ENCODE measurements around the gene TUBGCP2.

TUBGCP2 gene

DNA sequence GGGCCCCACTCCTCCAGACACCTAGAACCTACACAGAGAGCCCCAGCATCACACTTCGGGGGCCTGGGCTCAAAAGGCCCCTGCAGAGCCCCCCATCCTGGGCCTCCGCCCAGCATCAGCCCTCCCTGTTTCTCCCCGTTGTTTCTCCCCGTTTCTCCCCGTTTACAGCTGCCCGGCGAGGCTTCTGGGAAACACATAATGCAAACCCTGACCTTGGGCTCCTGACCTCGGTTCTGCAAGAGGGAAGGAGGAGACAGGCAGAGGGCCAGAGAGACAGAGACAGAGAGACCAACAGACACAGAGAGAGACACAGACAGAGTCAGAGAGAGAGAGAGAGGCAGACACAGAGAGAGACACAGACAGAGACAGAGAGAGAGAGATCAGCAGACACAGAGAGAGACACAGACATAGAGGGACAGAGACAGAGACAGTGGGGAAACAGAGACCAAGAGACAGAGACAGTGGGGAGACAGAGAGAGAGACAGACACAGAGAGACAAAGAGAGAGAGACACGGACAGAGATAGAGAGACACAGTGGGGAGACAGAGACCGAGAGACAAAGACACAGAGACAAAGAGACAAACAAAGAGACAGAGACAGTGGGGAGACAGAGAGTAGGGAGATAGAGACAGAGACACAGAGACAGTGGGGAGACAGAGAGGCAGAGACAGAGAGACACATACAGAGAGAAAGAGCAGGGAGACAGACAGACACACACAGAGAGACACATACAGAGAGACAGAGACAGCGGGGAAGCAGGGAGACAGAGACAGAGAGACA lies 58.5 kb downstream of the TUBGCP2 start:
- Histone ChIP-seq H3K4me3 (replicated peaks; ENCODE audit: low read depth, low read length) (no peak overlapping the region), H3K36me3 (ENCODE audit: control insufficient read depth, insufficient read depth, low read length) (no peaks in the 10 kb centered on the region), H3K27me3 (replicated peaks; ENCODE audit: control insufficient read depth, insufficient read depth, low read length) (no peaks in the 10 kb centered on the region; the same call in 1 of the 2 replicates)
- no peak for DNase-seq (ENCODE audit: extremely low read depth, insufficient read length)
- TF ChIP-seq, protein P1, sequence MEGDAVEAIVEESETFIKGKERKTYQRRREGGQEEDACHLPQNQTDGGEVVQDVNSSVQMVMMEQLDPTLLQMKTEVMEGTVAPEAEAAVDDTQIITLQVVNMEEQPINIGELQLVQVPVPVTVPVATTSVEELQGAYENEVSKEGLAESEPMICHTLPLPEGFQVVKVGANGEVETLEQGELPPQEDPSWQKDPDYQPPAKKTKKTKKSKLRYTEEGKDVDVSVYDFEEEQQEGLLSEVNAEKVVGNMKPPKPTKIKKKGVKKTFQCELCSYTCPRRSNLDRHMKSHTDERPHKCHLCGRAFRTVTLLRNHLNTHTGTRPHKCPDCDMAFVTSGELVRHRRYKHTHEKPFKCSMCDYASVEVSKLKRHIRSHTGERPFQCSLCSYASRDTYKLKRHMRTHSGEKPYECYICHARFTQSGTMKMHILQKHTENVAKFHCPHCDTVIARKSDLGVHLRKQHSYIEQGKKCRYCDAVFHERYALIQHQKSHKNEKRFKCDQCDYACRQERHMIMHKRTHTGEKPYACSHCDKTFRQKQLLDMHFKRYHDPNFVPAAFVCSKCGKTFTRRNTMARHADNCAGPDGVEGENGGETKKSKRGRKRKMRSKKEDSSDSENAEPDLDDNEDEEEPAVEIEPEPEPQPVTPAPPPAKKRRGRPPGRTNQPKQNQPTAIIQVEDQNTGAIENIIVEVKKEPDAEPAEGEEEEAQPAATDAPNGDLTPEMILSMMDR (IDR thresholded peaks at IDR 0.05; ENCODE audit: insufficient read depth, low read length, poor library complexity, severe bottlenecking): no peak

DNA sequence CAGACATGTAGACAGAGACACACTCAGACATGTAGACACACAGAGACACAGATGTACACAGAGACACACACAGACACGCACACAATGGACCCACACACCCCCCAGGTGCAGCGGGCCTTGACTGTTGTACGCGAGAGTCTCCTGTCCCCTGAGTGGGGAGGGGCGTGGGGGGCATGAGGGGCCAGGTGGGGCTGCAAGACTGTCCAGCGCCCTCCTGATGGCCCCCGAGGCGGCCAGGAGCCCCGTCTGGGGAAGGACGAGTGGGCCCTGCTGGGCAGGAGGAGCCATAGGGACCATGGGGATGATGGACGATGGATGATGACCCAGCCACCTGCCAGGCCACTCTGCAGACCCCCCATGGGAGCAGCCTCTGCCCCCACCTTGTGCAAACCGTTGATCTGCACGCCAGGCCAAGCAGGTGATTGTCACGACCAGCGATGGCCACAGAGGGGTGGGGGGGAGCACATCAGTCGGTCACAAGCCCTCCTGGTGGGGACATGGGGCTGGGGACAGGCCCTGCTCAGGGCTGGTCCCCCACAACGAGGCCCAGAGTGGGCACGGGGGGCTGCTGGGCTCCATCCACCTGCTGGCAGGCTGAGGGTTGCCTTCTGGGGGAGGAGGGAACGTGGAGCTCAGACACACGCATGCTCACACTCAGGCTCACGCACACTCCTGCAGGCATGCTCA lies 59.4 kb downstream of the TUBGCP2 start:
- Histone ChIP-seq H3K4me3 (replicated peaks; ENCODE audit: low read depth, low read length) (no peak overlapping the region), H3K36me3 (ENCODE audit: control insufficient read depth, insufficient read depth, low read length) (no peaks in the 10 kb centered on the region), H3K27me3 (replicated peaks; ENCODE audit: control insufficient read depth, insufficient read depth, low read length) (no peaks in the 10 kb centered on the region; the same call in 1 of the 2 replicates)
- TF ChIP-seq, protein P1 (IDR thresholded peaks at IDR 0.05; ENCODE audit: insufficient read depth, low read length, poor library complexity, severe bottlenecking): peak; percentile 8
- DNase-seq (ENCODE audit: extremely low read depth, insufficient read length): no peak

DNA sequence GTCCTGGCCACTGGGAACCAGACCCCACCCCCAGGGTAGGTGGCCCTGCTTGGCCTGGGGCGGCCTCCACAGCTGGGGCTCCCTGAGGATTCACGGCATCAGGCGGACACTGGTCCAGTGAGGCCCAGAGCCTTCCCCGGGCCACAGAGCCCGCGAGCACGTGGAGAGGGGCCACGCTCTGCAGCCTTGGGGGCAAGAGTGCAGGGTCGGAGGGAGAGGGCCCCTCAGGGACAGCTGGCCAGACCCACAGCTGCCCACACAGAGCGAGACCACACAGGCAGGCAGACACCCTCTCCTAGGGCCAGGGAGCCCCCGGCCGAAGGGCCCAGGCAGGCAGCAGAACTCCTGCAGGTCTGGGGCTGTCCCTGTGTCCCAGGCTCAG lies 60.3 kb downstream of the TUBGCP2 start:
- no peak for DNase-seq (ENCODE audit: extremely low read depth, insufficient read length)
- TF ChIP-seq, protein P1 (IDR thresholded peaks at IDR 0.05; ENCODE audit: insufficient read depth, low read length, poor library complexity, severe bottlenecking): no peak
- Histone ChIP-seq H3K27me3 (replicated peaks; ENCODE audit: control insufficient read depth, insufficient read depth, low read length) (no peaks in the 10 kb centered on the region; the same call in 1 of the 2 replicates), H3K4me3 (replicated peaks; ENCODE audit: low read depth, low read length) (no peak overlapping the region), H3K36me3 (ENCODE audit: control insufficient read depth, insufficient read depth, low read length) (no peaks in the 10 kb centered on the region)

DNA sequence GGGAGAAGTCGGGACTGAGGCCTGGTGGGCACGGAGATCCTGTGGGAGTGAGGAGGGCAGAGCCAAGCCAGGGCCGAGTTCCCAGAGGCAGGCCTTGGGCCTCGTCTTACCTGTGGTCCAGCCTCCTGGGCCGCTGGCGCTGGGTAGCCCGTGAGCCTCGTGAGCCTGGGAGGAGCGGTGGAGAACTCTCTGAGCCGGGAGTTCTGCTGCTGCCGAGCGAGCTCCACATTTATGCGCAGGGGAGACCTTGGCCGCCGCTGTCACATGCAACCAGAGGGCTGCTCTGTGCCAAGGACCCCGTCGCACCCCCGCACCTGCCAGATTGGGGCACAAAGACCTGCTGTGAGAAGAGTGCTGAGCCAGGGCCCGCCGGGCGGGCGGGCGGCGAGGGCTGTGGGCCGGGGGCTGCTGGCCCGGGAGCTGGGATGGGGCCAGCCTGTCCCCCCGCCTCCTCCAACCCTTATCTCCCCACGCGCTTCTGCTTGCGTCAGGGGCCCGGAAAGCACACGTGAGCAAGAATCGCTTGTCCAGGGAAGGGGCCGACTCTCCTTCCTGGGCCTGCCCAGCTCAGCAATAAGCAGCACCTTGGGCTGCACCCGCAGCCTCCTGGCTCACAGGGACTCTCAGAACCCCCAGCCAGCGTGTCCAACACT lies 60.9 kb downstream of the TUBGCP2 start:
- no peak for DNase-seq (ENCODE audit: extremely low read depth, insufficient read length)
- H3K4me3 ChIP-seq (replicated peaks; ENCODE audit: low read depth, low read length): no peak overlapping the region
- no peaks in the 10 kb centered on the region for H3K36me3 ChIP-seq (ENCODE audit: control insufficient read depth, insufficient read depth, low read length)
- H3K27me3 ChIP-seq (replicated peaks; ENCODE audit: control insufficient read depth, insufficient read depth, low read length): no peaks in the 10 kb centered on the region; the same call in 1 of the 2 replicates
- TF ChIP-seq, protein P1 (IDR thresholded peaks at IDR 0.05; ENCODE audit: insufficient read depth, low read length, poor library complexity, severe bottlenecking): no peak

DNA sequence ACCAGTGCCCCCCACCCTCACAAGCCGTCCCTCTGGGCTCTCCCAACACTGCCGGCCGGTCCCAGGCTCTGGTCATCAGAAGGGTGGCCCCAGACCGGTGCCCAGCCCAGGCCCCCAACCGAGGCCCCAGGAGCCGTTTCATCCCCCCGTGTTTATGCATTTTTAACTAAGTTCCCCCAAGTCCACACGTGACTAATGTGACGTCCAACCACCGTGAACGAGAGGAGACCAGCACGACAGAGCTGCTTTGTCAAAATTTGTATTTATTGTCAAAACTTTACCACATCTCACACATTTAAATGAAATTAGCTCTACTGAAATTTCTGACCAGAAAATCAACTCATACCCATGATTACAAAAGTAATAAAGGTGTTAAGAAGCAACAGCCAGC lies 62.4 kb downstream of the TUBGCP2 start:
- Histone ChIP-seq H3K27me3 (replicated peaks; ENCODE audit: control insufficient read depth, insufficient read depth, low read length) (no peaks in the 10 kb centered on the region; the same call in 1 of the 2 replicates), H3K36me3 (ENCODE audit: control insufficient read depth, insufficient read depth, low read length) (no peaks in the 10 kb centered on the region), H3K4me3 (replicated peaks; ENCODE audit: low read depth, low read length) (no peak overlapping the region)
- DNase-seq (ENCODE audit: extremely low read depth, insufficient read length): no peak
- TF ChIP-seq, protein P1 (IDR thresholded peaks at IDR 0.05; ENCODE audit: insufficient read depth, low read length, poor library complexity, severe bottlenecking): no peak
